Liver (tissue), 9 donors: ENCODE results near the gene OR14K1. TPM values are rescaled to one million over a fixed set of nuclear protein-coding genes. Genes with fewer than 3 reads are reported as not detected.

Experiments
- DNase-seq: peaks from one replicate; pipeline ENCODE4 v3.0.0-alpha.2; 2017; ENCODE audit warnings: low spot score
- H3K27ac ChIP-seq, 2 donors: one replicate each; pipeline ENCODE4 v1.7.0; 2013; ENCODE audit warnings: inconsistent platforms in 2 of 2, low read length in 2 of 2, control low read depth in 1 of 2, low read depth in 1 of 2, mild to moderate bottlenecking in 1 of 2
- H3K27me3 ChIP-seq, 4 donors: one replicate each; pipeline versions ENCODE4 v1.6.1 to v1.7.0; 2013; ENCODE audit warnings: low read length in 3 of 4, inconsistent platforms in 1 of 4, mild to moderate bottlenecking in 1 of 4, moderate library complexity in 1 of 4; ENCODE audit not compliant: control insufficient read depth in 4 of 4, insufficient read depth in 4 of 4
- H3K36me3 ChIP-seq, 4 donors: one replicate each; pipeline versions ENCODE4 v1.6.1 to v1.7.0; 2013; ENCODE audit warnings: low read length in 3 of 4, mild to moderate bottlenecking in 3 of 4, low read depth in 1 of 4, moderate library complexity in 1 of 4; ENCODE audit not compliant: control insufficient read depth in 4 of 4, insufficient read depth in 3 of 4
- H3K4me1 ChIP-seq, 4 donors: one replicate each; pipeline versions ENCODE4 v1.6.1 to v1.7.0; 2013; ENCODE audit warnings: low read length in 3 of 4, mild to moderate bottlenecking in 3 of 4, moderate library complexity in 1 of 4; ENCODE audit not compliant: control insufficient read depth in 4 of 4, insufficient read depth in 4 of 4
- H3K4me3 ChIP-seq, 3 donors: one replicate each; pipeline versions ENCODE4 v1.6.1 to v1.7.0; 2013; ENCODE audit warnings: low read length in 3 of 3, control low read depth in 1 of 3, low read depth in 1 of 3, mild to moderate bottlenecking in 1 of 3
- H3K9ac ChIP-seq, 2 donors: one replicate each; pipeline ENCODE4 v1.7.0; 2013; ENCODE audit warnings: low read length in 2 of 2, mild to moderate bottlenecking in 2 of 2, moderate library complexity in 2 of 2, control low read depth in 1 of 2, low read depth in 1 of 2
- H3K9me3 ChIP-seq, 4 donors: one replicate each; pipeline versions ENCODE4 v1.6.1 to v1.7.0; 2013; ENCODE audit warnings: low read length in 3 of 4; ENCODE audit not compliant: control insufficient read depth in 4 of 4
- EGR1 ChIP-seq, 2 donors: IDR thresholded peaks; 2 replicates each; pipeline ENCODE4 v1.6.1; 2016 to 2018; ENCODE audit warnings: antibody characterized with exemption in 2 of 2, low read depth in 2 of 2
- FOXA1 ChIP-seq: IDR thresholded peaks from 2 replicates; pipeline ENCODE4 v1.6.1; 2016; ENCODE audit warnings: antibody characterized with exemption
- FOXA2 ChIP-seq: IDR thresholded peaks from 2 replicates; pipeline ENCODE4 v1.6.1; 2016; ENCODE audit warnings: antibody characterized with exemption
- GABPA ChIP-seq, 2 donors: IDR thresholded peaks in 1 of 2; conservative IDR thresholded peaks in 1 of 2; 2 replicates each; pipeline ENCODE4 v1.6.1; 2016; ENCODE audit warnings: antibody characterized with exemption in 2 of 2, mild to moderate bottlenecking in 1 of 2, moderate library complexity in 1 of 2
- HNF4A ChIP-seq, 2 donors: conservative IDR thresholded peaks; 2 replicates each; pipeline ENCODE4 v1.6.1; 2016; ENCODE audit warnings: antibody characterized with exemption in 2 of 2, mild to moderate bottlenecking in 2 of 2
- JUND ChIP-seq, 2 donors: IDR thresholded peaks; 2 replicates each; pipeline ENCODE4 v1.6.1; 2016; ENCODE audit warnings: antibody characterized with exemption in 2 of 2
- NR2F2 ChIP-seq: IDR thresholded peaks from 2 replicates; pipeline ENCODE4 v1.6.1; 2016; ENCODE audit warnings: antibody characterized with exemption
- RAD21 ChIP-seq, 2 donors: IDR thresholded peaks; 2 replicates each; pipeline ENCODE4 v1.6.1; 2016; ENCODE audit warnings: antibody characterized with exemption in 2 of 2, mild to moderate bottlenecking in 2 of 2
- RXRA ChIP-seq, 2 donors: IDR thresholded peaks; 2 replicates each; pipeline ENCODE4 v1.6.1; 2017 to 2018; ENCODE audit warnings: antibody characterized with exemption in 2 of 2, mild to moderate bottlenecking in 1 of 2
- SP1 ChIP-seq: IDR thresholded peaks from 2 replicates; pipeline ENCODE4 v1.6.1; 2018; ENCODE audit warnings: antibody characterized with exemption, mild to moderate bottlenecking
- TAF1 ChIP-seq: conservative IDR thresholded peaks from 2 replicates; pipeline ENCODE4 v1.6.1; 2016; ENCODE audit warnings: antibody characterized with exemption, mild to moderate bottlenecking
- YY1 ChIP-seq: IDR thresholded peaks from 2 replicates; pipeline ENCODE4 v1.6.1; 2016; ENCODE audit warnings: antibody characterized with exemption, mild to moderate bottlenecking
- WGBS: extraction: QIAGEN DNeasy Blood & Tissue Kit; methylation state at CpG from one replicate; pipeline ENCODE4 v1.1.7; 2013; 5-methylcytosine and 5-hydroxymethylcytosine counted together
- polyA plus RNA-seq, 2 donors: library from polyadenylated mRNA; stranded (reverse) in 1 of 2; unstranded in 1 of 2; fragments of 200-250 nt in 1 of 2; fragments of >200 nt in 1 of 2; fragmentation: Nextera tagmentation in 1 of 2; extraction: Ambion mirVana in 1 of 2; gene quantifications; one replicate each; pipeline versions ENCODE4 v1.2.1 to v1.2.3, GENCODE V29; 2013 to 2015
- total RNA-seq, 2 donors: library from RNA; depleted of rRNA; stranded (reverse); fragments of >200 nt; gene quantifications; one replicate each; pipeline ENCODE4 v1.2.3, GENCODE V29; 2014
- TF ChIP-seq, protein P1 (sequence below): IDR thresholded peaks from 2 replicates; pipeline ENCODE4 v1.6.1; 2016; ENCODE audit warnings: antibody characterized with exemption
- TF ChIP-seq, protein P2 (sequence below): IDR thresholded peaks from 2 replicates; pipeline ENCODE4 v1.6.1; 2016; ENCODE audit warnings: antibody characterized with exemption
- TF ChIP-seq, protein P3 (sequence below): IDR thresholded peaks from 2 replicates; pipeline ENCODE4 v1.6.1; 2016; ENCODE audit warnings: antibody characterized with exemption, mild to moderate bottlenecking
- TF ChIP-seq, protein P4 (sequence below): fragments of 150-350 bp; IDR thresholded peaks from 2 replicates; pipeline ENCODE4 v1.5.1; 2017; ENCODE audit warnings: improper control_type of control experiment, low read depth, low read length; ENCODE audit not compliant: missing input control
- TF ChIP-seq, protein P5 (sequence below): IDR thresholded peaks from 2 replicates; pipeline ENCODE4 v1.6.1; 2016; ENCODE audit warnings: antibody characterized with exemption
- donor health status: healthy.
- donor health status: healthy.
- donor health status: healthy.
- donor health status: healthy.
- donor health status: healthy.

The OR14K1 gene, protein sequence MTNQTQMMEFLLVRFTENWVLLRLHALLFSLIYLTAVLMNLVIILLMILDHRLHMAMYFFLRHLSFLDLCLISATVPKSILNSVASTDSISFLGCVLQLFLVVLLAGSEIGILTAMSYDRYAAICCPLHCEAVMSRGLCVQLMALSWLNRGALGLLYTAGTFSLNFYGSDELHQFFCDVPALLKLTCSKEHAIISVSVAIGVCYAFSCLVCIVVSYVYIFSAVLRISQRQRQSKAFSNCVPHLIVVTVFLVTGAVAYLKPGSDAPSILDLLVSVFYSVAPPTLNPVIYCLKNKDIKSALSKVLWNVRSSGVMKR
- not detected for total RNA-seq
- not detected for polyA plus RNA-seq

DNA sequence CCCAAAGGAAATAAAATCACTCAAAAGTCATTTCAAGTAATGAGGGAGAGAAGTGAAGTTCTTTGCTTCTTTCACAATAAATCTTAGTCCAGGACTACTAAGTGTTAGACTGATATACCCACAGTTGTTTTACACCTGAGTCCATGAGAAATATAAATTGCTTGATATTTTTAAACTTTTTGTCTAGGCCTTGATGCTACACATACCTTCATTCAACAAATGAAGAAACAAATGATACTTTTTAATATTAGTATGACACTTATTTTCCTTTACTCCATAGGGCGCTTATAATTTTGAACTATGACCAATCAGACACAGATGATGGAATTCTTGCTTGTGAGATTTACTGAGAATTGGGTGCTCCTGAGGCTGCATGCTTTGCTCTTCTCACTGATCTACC is at the start of gene OR14K1:
Gene OR14K1, plus strand, starts transcription at position 301 of the 400 bp plus-strand sequence. Its CDS starts 0 bp downstream, at position 301.
- TF ChIP-seq, protein P1, sequence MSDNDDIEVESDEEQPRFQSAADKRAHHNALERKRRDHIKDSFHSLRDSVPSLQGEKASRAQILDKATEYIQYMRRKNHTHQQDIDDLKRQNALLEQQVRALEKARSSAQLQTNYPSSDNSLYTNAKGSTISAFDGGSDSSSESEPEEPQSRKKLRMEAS = no peak
- no peak for TF ChIP-seq TAF1
- TF ChIP-seq, protein P2, sequence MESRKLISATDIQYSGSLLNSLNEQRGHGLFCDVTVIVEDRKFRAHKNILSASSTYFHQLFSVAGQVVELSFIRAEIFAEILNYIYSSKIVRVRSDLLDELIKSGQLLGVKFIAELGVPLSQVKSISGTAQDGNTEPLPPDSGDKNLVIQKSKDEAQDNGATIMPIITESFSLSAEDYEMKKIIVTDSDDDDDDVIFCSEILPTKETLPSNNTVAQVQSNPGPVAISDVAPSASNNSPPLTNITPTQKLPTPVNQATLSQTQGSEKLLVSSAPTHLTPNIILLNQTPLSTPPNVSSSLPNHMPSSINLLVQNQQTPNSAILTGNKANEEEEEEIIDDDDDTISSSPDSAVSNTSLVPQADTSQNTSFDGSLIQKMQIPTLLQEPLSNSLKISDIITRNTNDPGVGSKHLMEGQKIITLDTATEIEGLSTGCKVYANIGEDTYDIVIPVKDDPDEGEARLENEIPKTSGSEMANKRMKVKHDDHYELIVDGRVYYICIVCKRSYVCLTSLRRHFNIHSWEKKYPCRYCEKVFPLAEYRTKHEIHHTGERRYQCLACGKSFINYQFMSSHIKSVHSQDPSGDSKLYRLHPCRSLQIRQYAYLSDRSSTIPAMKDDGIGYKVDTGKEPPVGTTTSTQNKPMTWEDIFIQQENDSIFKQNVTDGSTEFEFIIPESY = no peak
- TF ChIP-seq, protein P3, sequence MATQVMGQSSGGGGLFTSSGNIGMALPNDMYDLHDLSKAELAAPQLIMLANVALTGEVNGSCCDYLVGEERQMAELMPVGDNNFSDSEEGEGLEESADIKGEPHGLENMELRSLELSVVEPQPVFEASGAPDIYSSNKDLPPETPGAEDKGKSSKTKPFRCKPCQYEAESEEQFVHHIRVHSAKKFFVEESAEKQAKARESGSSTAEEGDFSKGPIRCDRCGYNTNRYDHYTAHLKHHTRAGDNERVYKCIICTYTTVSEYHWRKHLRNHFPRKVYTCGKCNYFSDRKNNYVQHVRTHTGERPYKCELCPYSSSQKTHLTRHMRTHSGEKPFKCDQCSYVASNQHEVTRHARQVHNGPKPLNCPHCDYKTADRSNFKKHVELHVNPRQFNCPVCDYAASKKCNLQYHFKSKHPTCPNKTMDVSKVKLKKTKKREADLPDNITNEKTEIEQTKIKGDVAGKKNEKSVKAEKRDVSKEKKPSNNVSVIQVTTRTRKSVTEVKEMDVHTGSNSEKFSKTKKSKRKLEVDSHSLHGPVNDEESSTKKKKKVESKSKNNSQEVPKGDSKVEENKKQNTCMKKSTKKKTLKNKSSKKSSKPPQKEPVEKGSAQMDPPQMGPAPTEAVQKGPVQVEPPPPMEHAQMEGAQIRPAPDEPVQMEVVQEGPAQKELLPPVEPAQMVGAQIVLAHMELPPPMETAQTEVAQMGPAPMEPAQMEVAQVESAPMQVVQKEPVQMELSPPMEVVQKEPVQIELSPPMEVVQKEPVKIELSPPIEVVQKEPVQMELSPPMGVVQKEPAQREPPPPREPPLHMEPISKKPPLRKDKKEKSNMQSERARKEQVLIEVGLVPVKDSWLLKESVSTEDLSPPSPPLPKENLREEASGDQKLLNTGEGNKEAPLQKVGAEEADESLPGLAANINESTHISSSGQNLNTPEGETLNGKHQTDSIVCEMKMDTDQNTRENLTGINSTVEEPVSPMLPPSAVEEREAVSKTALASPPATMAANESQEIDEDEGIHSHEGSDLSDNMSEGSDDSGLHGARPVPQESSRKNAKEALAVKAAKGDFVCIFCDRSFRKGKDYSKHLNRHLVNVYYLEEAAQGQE = no peak
- no peak for TF ChIP-seq GABPA (IDR thresholded peaks at IDR 0.05 in 1 of 2, conservative IDR thresholded peaks at IDR 0.05 in 1 of 2)
- TF ChIP-seq RXRA (IDR thresholded peaks at IDR 0.05) = no peak
- TF ChIP-seq, protein P4, sequence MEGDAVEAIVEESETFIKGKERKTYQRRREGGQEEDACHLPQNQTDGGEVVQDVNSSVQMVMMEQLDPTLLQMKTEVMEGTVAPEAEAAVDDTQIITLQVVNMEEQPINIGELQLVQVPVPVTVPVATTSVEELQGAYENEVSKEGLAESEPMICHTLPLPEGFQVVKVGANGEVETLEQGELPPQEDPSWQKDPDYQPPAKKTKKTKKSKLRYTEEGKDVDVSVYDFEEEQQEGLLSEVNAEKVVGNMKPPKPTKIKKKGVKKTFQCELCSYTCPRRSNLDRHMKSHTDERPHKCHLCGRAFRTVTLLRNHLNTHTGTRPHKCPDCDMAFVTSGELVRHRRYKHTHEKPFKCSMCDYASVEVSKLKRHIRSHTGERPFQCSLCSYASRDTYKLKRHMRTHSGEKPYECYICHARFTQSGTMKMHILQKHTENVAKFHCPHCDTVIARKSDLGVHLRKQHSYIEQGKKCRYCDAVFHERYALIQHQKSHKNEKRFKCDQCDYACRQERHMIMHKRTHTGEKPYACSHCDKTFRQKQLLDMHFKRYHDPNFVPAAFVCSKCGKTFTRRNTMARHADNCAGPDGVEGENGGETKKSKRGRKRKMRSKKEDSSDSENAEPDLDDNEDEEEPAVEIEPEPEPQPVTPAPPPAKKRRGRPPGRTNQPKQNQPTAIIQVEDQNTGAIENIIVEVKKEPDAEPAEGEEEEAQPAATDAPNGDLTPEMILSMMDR = no peak
- no peak for TF ChIP-seq YY1
- no peak for TF ChIP-seq RAD21 (IDR thresholded peaks at IDR 0.05)
- no peak for TF ChIP-seq HNF4A (conservative IDR thresholded peaks at IDR 0.05)
- TF ChIP-seq SP1 = no peak
- no peak for TF ChIP-seq FOXA1
- no peak for TF ChIP-seq JUND (IDR thresholded peaks at IDR 0.05)
- no peak for TF ChIP-seq EGR1 (IDR thresholded peaks at IDR 0.05; ENCODE audit: low read depth in 2 of 2)
- Histone ChIP-seq H3K27ac (no peak within 1 kb of the TSS), H3K4me3 (no peak within 1 kb of the TSS), H3K9me3 (no peaks in the 10 kb centered on the region), H3K4me1 (no peaks in the 10 kb centered on the region), H3K9ac (no peak within 1 kb of the TSS), H3K27me3 (peaks cover 0 to 3% (median 0%) of the 10 kb centered on the region in 4 donors), H3K36me3 (no peaks in the 10 kb centered on the region)
- DNase-seq = no peak
- 88% methylated on average over 1 of the region's 1 CpG for WGBS

DNA sequence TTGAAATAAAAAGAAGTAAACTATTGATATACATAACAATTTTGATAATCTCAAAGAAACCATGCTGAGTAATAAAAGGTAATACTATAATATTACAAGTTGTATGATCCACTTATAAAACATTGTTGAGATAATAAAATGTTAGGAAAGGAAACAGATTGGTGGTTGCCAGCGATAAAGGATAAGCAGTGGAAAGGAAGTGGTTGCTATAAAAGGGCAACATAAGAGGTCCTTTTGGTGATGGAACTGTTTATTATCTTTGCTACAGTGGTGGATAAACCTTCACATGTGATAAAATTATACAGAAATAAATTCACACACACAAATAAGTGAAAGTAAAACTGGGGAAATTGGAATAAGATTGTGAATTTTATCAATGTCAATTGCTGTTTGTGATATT is 37.1 kb upstream of the OR14K1 start:
- no peak overlapping the region for H3K27ac ChIP-seq
- no peak for DNase-seq
- no peaks in the 10 kb centered on the region for H3K4me1 ChIP-seq
- H3K9me3 ChIP-seq = no peaks in the 10 kb centered on the region
- H3K36me3 ChIP-seq = no peaks in the 10 kb centered on the region
- H3K27me3 ChIP-seq = no peaks in the 10 kb centered on the region
- 61% methylated on average over 1 of the region's 1 CpG for WGBS
- H3K9ac ChIP-seq = no peak overlapping the region
- no peak overlapping the region for H3K4me3 ChIP-seq
- no peak for TF ChIP-seq YY1
- TF ChIP-seq, protein P1 = no peak
- TF ChIP-seq EGR1 (IDR thresholded peaks at IDR 0.05; ENCODE audit: low read depth in 2 of 2) = no peak
- TF ChIP-seq, protein P5, sequence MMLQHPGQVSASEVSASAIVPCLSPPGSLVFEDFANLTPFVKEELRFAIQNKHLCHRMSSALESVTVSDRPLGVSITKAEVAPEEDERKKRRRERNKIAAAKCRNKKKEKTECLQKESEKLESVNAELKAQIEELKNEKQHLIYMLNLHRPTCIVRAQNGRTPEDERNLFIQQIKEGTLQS = no peak
- TF ChIP-seq NR2F2 = no peak
- TF ChIP-seq SP1 = no peak
- no peak for TF ChIP-seq JUND (IDR thresholded peaks at IDR 0.05)
- TF ChIP-seq, protein P3 = no peak
- TF ChIP-seq GABPA (IDR thresholded peaks at IDR 0.05 in 1 of 2, conservative IDR thresholded peaks at IDR 0.05 in 1 of 2) = no peak
- TF ChIP-seq RXRA (IDR thresholded peaks at IDR 0.05) = no peak
- TF ChIP-seq FOXA2 = no peak
- no peak for TF ChIP-seq FOXA1
- TF ChIP-seq TAF1 = no peak
